HEK293T (cell line): ENCODE data around the gene DLK1.

Source experiments
- CTCF ChIA-PET: fragments of 350-600 bp; formaldehyde crosslinking; extraction: SDS; loops from one replicate; lab custom pipeline; 2021; ENCODE audit warnings: antibody characterized with exemption, inconsistent platforms; lab: Yijun Ruan, JAX
- POLR2A ChIA-PET: fragments of 350-600 bp; formaldehyde crosslinking; extraction: SDS; loops from one replicate; lab custom pipeline; 2020; ENCODE audit warnings: antibody characterized with exemption, inconsistent platforms; lab: Yijun Ruan, JAX
- DNase-seq: peaks from one replicate; pipeline ENCODE4 v3.0.0; 2012; ENCODE audit warnings: mixed read lengths; ENCODE audit errors: extremely low spot score
- ARNT ChIP-seq: fragments of 450-650 bp; IDR thresholded peaks from 2 replicates; pipeline ENCODE4 v1.6.1; 2017; ENCODE audit warnings: mild to moderate bottlenecking
- BHLHE40 ChIP-seq: fragments of 450-650 bp; IDR thresholded peaks from 2 replicates; pipeline ENCODE4 v1.6.1; 2016; ENCODE audit warnings: mild to moderate bottlenecking, moderate library complexity, borderline replicate concordance
- CTBP1 ChIP-seq: fragments of 450-650 bp; IDR thresholded peaks from 2 replicates; pipeline ENCODE4 v1.6.1; 2016; ENCODE audit warnings: borderline replicate concordance
- ELF4 ChIP-seq: fragments of 450-650 bp; IDR thresholded peaks from 2 replicates; pipeline ENCODE4 v1.6.1; 2017; ENCODE audit warnings: antibody characterized with exemption
- FOXA1 ChIP-seq: fragments of 450-650 bp; IDR thresholded peaks from 2 replicates; pipeline ENCODE4 v1.6.1; 2016; ENCODE audit warnings: mild to moderate bottlenecking
- FOXK2 ChIP-seq: fragments of 450-650 bp; IDR thresholded peaks from 2 replicates; pipeline ENCODE4 v1.6.1; 2016; ENCODE audit warnings: mild to moderate bottlenecking
- FOXM1 ChIP-seq: fragments of 450-650 bp; IDR thresholded peaks from 2 replicates; pipeline ENCODE4 v1.6.1; 2017; ENCODE audit warnings: mild to moderate bottlenecking, borderline replicate concordance
- HDGF ChIP-seq: fragments of 450-650 bp; IDR thresholded peaks from 2 replicates; pipeline ENCODE4 v1.6.1; 2017; ENCODE audit warnings: antibody characterized with exemption, borderline replicate concordance
- L3MBTL2 ChIP-seq: fragments of 450-650 bp; conservative IDR thresholded peaks from 2 replicates; pipeline ENCODE4 v1.6.1; 2016; ENCODE audit warnings: mild to moderate bottlenecking
- LEF1 ChIP-seq: fragments of 450-650 bp; IDR thresholded peaks from 2 replicates; pipeline ENCODE4 v1.6.1; 2017; ENCODE audit warnings: mild to moderate bottlenecking, borderline replicate concordance
- NFRKB ChIP-seq: fragments of 450-650 bp; IDR thresholded peaks from 2 replicates; pipeline ENCODE4 v1.6.1; 2016; ENCODE audit warnings: mild to moderate bottlenecking, moderate library complexity
- SP1 ChIP-seq: fragments of 450-650 bp; IDR thresholded peaks from 2 replicates; pipeline ENCODE4 v1.6.1; 2017
- SUZ12 ChIP-seq: fragments of 450-650 bp; IDR thresholded peaks from 2 replicates; pipeline ENCODE4 v1.6.1; 2016; ENCODE audit warnings: mild to moderate bottlenecking
- TARDBP ChIP-seq: fragments of 450-650 bp; IDR thresholded peaks from 2 replicates; pipeline ENCODE4 v1.6.1; 2016
- ZNF384 ChIP-seq: fragments of 450-650 bp; IDR thresholded peaks from 2 replicates; pipeline ENCODE4 v1.6.1; 2016
- TF ChIP-seq, protein P1 (sequence below): fragments of 450-650 bp; IDR thresholded peaks from 2 replicates; pipeline ENCODE4 v1.6.1; 2016

The DLK1 gene

DNA sequence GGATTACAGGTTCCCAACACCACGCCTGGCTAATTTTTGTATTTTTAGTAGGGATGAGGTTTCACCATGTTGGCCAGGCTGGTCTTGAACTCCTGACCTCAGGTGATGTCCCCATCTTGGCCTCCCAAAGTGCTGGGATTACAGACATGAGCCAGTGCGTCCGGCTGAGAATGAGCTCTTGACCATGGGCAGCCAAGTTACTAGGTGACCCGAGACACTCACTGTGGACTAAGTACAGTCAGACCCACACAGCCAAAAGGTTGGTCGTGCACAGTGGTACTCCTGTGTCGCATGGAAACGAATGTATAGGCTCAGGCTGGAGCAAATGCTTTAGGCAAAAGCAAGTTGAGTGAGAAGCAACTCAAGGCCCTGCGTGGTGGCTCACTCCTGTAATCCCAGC is 21.0 kb downstream of the DLK1 start:
- TF ChIP-seq NFRKB (no peak), TARDBP (no peak), ELF4 (no peak), FOXM1 (no peak), SP1 (no peak), SUZ12 (no peak), ZNF384 (no peak), FOXA1 (no peak), HDGF (no peak), FOXK2 (no peak)
- POLR2A ChIA-PET = no interaction called here
- no peak for DNase-seq
- CTCF ChIA-PET = no interaction called here

DNA sequence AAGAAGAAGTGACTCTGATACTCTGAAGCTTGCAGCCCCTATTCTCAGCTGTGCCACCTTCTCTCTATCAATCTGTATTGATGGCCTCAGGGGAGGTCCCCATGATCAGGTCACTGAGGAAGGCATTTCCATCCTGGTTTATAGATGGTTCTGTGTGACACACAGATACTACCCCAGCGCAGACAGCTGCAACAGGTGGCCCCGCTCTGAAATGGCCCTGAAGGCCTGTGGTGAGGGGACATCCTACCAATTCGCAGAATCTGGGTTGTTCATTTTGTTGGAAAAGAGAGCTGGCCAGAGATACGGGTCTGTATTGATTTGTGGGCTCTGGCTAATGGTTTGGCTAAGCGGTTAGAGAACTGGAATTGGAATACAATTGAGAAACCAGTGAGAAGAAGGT is 21.7 kb downstream of the DLK1 start:
- TF ChIP-seq LEF1 = no peak
- TF ChIP-seq, protein P1, sequence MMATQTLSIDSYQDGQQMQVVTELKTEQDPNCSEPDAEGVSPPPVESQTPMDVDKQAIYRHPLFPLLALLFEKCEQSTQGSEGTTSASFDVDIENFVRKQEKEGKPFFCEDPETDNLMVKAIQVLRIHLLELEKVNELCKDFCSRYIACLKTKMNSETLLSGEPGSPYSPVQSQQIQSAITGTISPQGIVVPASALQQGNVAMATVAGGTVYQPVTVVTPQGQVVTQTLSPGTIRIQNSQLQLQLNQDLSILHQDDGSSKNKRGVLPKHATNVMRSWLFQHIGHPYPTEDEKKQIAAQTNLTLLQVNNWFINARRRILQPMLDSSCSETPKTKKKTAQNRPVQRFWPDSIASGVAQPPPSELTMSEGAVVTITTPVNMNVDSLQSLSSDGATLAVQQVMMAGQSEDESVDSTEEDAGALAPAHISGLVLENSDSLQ = no peak
- POLR2A ChIA-PET = no interaction called here
- CTCF ChIA-PET = interaction anchor here (0.7 kb wide), 1 partner anchor 9 kb away, joined by 4 read pairs; no protein-coding TSS in a partner anchor
- no peak for DNase-seq

DNA sequence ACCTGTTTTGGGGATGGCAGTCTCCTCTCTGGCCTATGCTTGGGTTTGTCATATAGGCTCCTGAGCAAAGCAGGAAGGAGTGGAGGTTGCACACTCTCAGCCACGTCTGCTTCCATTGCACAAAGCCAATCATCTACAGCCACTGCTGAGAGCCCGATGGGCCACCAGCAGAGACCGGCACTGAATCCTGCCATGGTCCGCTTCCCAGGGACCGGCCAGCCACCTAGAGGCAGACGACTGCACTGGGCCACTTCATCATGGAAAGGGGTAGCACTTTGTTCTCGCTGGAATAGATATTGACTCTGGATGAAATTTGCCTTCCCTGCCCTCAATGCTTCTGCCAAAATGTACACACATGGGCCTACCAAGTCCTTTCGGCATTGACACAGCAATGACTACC is 22.3 kb downstream of the DLK1 start:
- TF ChIP-seq ZNF384 (no peak), FOXA1 (no peak), SUZ12 (no peak), HDGF (no peak), FOXM1 (no peak), LEF1 (no peak), FOXK2 (no peak), TARDBP (no peak), SP1 (no peak), L3MBTL2 (no peak), ARNT (no peak), NFRKB (no peak), CTBP1 (no peak), BHLHE40 (no peak), ELF4 (no peak)
- TF ChIP-seq, protein P1 = no peak
- CTCF ChIA-PET = no interaction called here
- DNase-seq = no peak
- POLR2A ChIA-PET = no interaction called here

- ChIA-PET POLR2A (no interaction called here), CTCF (no interaction called here)
- no peak for DNase-seq
- TF ChIP-seq, protein P1 = no peak
- no peak for TF ChIP-seq CTBP1
- no peak for TF ChIP-seq L3MBTL2
These were observed 23.4 kb downstream of the DLK1 start for GRCh38 chr14:100749967-100750597.

DNA sequence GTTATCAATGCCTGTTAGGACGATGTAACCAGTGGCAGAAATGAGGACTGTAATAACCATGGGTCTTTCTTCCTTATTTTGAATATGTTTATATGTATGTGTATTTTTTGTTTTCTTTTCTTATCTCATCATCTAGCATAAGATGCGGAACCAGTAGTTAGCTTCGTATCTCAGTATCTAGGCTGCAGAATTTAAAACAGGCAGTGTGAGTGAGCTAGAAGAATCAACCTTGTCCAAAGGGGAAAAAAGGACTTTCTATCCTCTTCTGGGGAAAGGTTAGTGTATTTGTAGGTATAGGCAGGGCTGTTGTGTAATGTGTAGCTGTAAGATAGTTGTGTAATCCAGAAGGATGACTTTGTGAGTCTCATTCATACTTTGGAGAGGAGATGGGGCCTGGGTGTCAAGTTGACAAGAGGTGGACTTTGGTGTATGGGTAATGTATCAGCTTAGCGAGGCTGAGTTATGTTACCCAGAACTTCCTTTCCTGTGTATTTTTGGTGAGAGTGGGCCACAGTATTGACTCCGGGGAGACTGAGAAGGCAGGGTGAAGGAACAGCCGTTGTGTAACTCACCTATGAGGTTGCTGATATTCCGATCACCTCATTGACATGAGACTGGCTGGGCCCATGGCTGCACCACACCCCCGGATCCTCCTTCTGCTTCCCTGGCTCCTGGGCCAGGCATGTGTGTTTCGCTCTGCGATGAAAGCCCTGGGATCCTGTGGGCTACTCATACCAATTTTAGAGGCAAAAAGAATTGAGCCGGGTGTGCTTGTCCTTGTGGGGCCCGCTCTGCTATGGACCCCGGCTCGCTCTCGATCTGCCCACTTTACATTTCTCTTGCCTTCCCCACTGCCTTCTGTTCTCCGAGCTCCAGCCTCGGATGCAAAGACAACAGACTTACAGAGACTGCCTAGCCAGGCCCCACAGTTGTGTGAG is 24.3 kb downstream of the DLK1 start:
- no peak for TF ChIP-seq HDGF
- TF ChIP-seq ZNF384 = no peak
- ChIA-PET POLR2A (no interaction called here), CTCF (no interaction called here)
- DNase-seq = no peak

GRCh38 chr14:100754020-100754419 is 27.3 kb downstream of the DLK1 start:
- ChIA-PET POLR2A (no interaction called here), CTCF (no interaction called here)
- no peak for DNase-seq
- TF ChIP-seq, protein P1 = no peak
- TF ChIP-seq TARDBP (no peak), FOXM1 (no peak), NFRKB (no peak), BHLHE40 (no peak), FOXK2 (no peak), HDGF (no peak), SP1 (no peak), ELF4 (no peak), CTBP1 (no peak)
